K562 (cell line): ENCODE data around the gene CAMK2A. TPM values are rescaled to one million over a fixed set of nuclear protein-coding genes. Genes with fewer than 3 reads are reported as not detected.

Experiments used
- ARNT ChIP-seq, 2 experiments: fragments of 450-650 bp; IDR thresholded peaks; 2 replicates each; pipeline ENCODE4 v1.6.1; 2016; ENCODE audit warnings: mild to moderate bottlenecking in 1 of 2
- CAMTA2 ChIP-seq: fragments of 250-450 bp; sonication (Bioruptor Pico); conservative IDR thresholded peaks from 2 replicates; pipeline ENCODE4 v1.5.1; 2022
- CXXC5 ChIP-seq: fragments of 250-450 bp; sonication (Bioruptor Pico); IDR thresholded peaks from 2 replicates; pipeline ENCODE4 v1.8.0; 2022; ENCODE audit warnings: inconsistent platforms, mild to moderate bottlenecking, moderate library complexity
- FOXJ2 ChIP-seq: fragments of 200-800 bp; sonication (Bioruptor generic); IDR thresholded peaks from 2 replicates; pipeline ENCODE4 v1.6.1; 2016; ENCODE audit warnings: missing genetic modification characterization, missing compliant biosample characterization
- FOXK2 ChIP-seq, 2 experiments: fragments of 450-650 bp; IDR thresholded peaks in 1 of 2; conservative IDR thresholded peaks in 1 of 2; 2 replicates each; pipeline ENCODE4 v1.6.1; 2016; ENCODE audit warnings: low read depth in 2 of 2, mild to moderate bottlenecking in 1 of 2
- HDAC2 ChIP-seq: fragments of 450-650 bp; IDR thresholded peaks from 2 replicates; pipeline ENCODE4 v1.6.1; 2016; ENCODE audit warnings: mild to moderate bottlenecking
- HNRNPL ChIP-seq: fragments of 200-400 bp; formaldehyde crosslinking; IDR thresholded peaks from 2 replicates; pipeline ENCODE4 v1.6.1; 2017; ENCODE audit warnings: low read depth, mild to moderate bottlenecking, low read length
- MEIS2 ChIP-seq: fragments of 450-650 bp; IDR thresholded peaks from 2 replicates; pipeline ENCODE4 v1.6.1; 2014; ENCODE audit warnings: mild to moderate bottlenecking; ENCODE audit not compliant: partially characterized antibody
- PBX2 ChIP-seq, 2 experiments: IDR thresholded peaks in 1 of 2; conservative IDR thresholded peaks in 1 of 2; 2 replicates each; pipeline ENCODE4 v1.6.1; 2016; ENCODE audit warnings: low read depth in 2 of 2, mild to moderate bottlenecking in 1 of 2, missing compliant biosample characterization in 1 of 2, missing genetic modification characterization in 1 of 2, moderate library complexity in 1 of 2
- PKNOX1 ChIP-seq: fragments of 450-650 bp; IDR thresholded peaks from 2 replicates; pipeline ENCODE4 v1.6.1; 2016
- RFX7 ChIP-seq: fragments of 250-450 bp; sonication (Bioruptor Pico); IDR thresholded peaks from 2 replicates; pipeline ENCODE4 v1.5.1; 2021; ENCODE audit warnings: mild to moderate bottlenecking
- SRF ChIP-seq, 2 experiments: fragments of 250-450, 450-650 bp in 1 of 2; sonication (Bioruptor Pico) in 1 of 2; sonication (generic) in 1 of 2; formaldehyde crosslinking; IDR thresholded peaks; 2 replicates each; pipeline versions ENCODE4 v1.5.0 to v1.5.1; 2020 to 2022; ENCODE audit warnings: mild to moderate bottlenecking in 1 of 2, missing genetic modification reagents in 1 of 2
- SRSF1 ChIP-seq: fragments of 200-400 bp; formaldehyde crosslinking; IDR thresholded peaks from 2 replicates; pipeline ENCODE4 v1.6.1; 2017; ENCODE audit warnings: mild to moderate bottlenecking, low read depth, low read length, moderate library complexity
- STAG1 ChIP-seq: sonication (generic); formaldehyde crosslinking; IDR thresholded peaks from 2 replicates; pipeline ENCODE4 v1.5.0; 2020; ENCODE audit warnings: missing genetic modification reagents, borderline replicate concordance
- THRAP3 ChIP-seq: fragments of 450-650 bp; IDR thresholded peaks from 2 replicates; pipeline ENCODE4 v1.6.1; 2016; ENCODE audit warnings: mild to moderate bottlenecking, inconsistent platforms, borderline replicate concordance
- ZNF143 ChIP-seq: sonication (generic); formaldehyde crosslinking; IDR thresholded peaks from 2 replicates; pipeline ENCODE4 v1.9.0; 2022; ENCODE audit warnings: mild to moderate bottlenecking, missing genetic modification reagents
- ZNF589 ChIP-seq: fragments of 200-800 bp; sonication (Bioruptor generic); IDR thresholded peaks from 2 replicates; pipeline ENCODE4 v1.6.1; 2016; ENCODE audit warnings: low read depth, missing genetic modification characterization, missing compliant biosample characterization
- ZNF764 ChIP-seq: fragments of 250-450 bp; sonication (Bioruptor Pico); IDR thresholded peaks from 2 replicates; pipeline ENCODE4 v1.4.0; 2020; ENCODE audit warnings: low read depth, mild to moderate bottlenecking, moderate library complexity
- polyA plus RNA-seq, 8 experiments: library from polyadenylated mRNA; depleted of rRNA in 4 of 8; stranded (reverse) in 5 of 8; unstranded in 3 of 8; fragments of >200 nt; fragmentation: Nextera tagmentation in 2 of 8; fragmentation: Illumina TruSeq in 1 of 8; extraction: Ambion mirVana in 2 of 8; extraction: Trizol in 1 of 8; gene quantifications; 2 replicates each; pipeline versions ENCODE4 v1.2.1 to v1.2.3, GENCODE V29; 2011 to 2014; ENCODE audit warnings: inconsistent platforms in 1 of 8, missing spikeins in 1 of 8
- total RNA-seq, 7 experiments: library from RNA; depleted of rRNA in 6 of 7; stranded (reverse); fragments of >200 nt in 6 of 7; fragmentation: Illumina TruSeq in 2 of 7; extraction: Trizol in 2 of 7; gene quantifications; 2 replicates each; pipeline versions ENCODE4 v1.2.1 to v1.2.3, GENCODE V29; 2011 to 2021; ENCODE audit warnings: low replicate concordance in 1 of 7
- TF ChIP-seq, protein P1 (sequence below): conservative IDR thresholded peaks from 2 replicates; pipeline ENCODE4 v1.6.1; 2011; ENCODE audit warnings: low read depth, mild to moderate bottlenecking, low read length; ENCODE audit not compliant: control insufficient read depth
- TF ChIP-seq, protein P2 (sequence below), 2 experiments: fragments of 450-650 bp; IDR thresholded peaks; 2 replicates each; pipeline ENCODE4 v1.6.1; 2018; ENCODE audit warnings: mild to moderate bottlenecking in 2 of 2, low read depth in 1 of 2; ENCODE audit not compliant: partially characterized antibody in 2 of 2

CAMK2A gene
- total and polyA plus RNA-seq, 9 of the 15 experiments (the other 6 are each of a cell fraction or from before 2014, with no cell fraction given) = 0.01 to 0.18 (median 0.04) TPM; not detected in 6

DNA sequence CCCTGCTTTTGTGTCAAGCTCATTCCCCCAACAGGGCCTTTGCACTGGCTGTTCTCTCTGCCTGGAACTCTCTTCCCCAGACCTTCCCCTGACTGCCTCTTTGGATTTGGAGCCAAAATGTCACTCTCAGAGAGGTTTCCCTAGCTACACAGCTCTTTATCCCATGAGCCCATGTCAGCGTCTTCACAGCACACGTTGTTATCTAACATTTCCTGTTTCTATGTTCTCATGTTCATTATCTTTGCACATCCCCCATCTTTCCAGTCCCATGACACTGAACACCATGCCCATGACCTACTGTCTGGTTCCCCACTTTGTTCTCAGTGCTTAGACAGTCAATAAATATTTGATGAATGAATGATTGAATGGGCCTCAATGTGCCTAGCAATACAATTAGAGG, 39.5 kb upstream of the CAMK2A start (continued):
- TF ChIP-seq PBX2 (CRISPR knock-in tag; IDR thresholded peaks at IDR 0.05; ENCODE audit: low read depth) (no peak), PBX2 (tag; conservative IDR thresholded peaks at IDR 0.05; ENCODE audit: low read depth) (peak; percentile 23; the same call in 1 of the 2 replicates), RFX7 (CRISPR knock-in tag) (no peak), MEIS2 (no peak), FOXJ2 (tag) (peak; percentile 41; the same call in 1 of the 2 replicates), HNRNPL (no peak), SRF (CRISPR knock-in tag; IDR thresholded peaks at IDR 0.05) (no peak), ZNF143 (CRISPR knock-in tag) (no peak), FOXK2 (conservative IDR thresholded peaks at IDR 0.05 in 1 of 2, IDR thresholded peaks at IDR 0.05 in 1 of 2; ENCODE audit: low read depth in 2 of 2) (0 out of 4 replicates have a peak, but pooled peaks of 1 of the 2 experiments have one; percentile 14), CXXC5 (CRISPR knock-in tag) (no peak), HDAC2 (no peak), CAMTA2 (CRISPR knock-in tag) (no peak), STAG1 (CRISPR knock-in tag) (no peak), THRAP3 (no peak), ZNF589 (CRISPR knock-in tag) (peak; percentile 40; the same call in 1 of the 2 replicates), SRSF1 (no peak), ZNF764 (CRISPR knock-in tag) (no peak), ARNT (IDR thresholded peaks at IDR 0.05) (no peak), PKNOX1 (peak; percentile 57; the same call in 1 of the 2 replicates)
- TF ChIP-seq, protein P1, sequence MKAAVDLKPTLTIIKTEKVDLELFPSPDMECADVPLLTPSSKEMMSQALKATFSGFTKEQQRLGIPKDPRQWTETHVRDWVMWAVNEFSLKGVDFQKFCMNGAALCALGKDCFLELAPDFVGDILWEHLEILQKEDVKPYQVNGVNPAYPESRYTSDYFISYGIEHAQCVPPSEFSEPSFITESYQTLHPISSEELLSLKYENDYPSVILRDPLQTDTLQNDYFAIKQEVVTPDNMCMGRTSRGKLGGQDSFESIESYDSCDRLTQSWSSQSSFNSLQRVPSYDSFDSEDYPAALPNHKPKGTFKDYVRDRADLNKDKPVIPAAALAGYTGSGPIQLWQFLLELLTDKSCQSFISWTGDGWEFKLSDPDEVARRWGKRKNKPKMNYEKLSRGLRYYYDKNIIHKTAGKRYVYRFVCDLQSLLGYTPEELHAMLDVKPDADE = no peak
- TF ChIP-seq, protein P2, sequence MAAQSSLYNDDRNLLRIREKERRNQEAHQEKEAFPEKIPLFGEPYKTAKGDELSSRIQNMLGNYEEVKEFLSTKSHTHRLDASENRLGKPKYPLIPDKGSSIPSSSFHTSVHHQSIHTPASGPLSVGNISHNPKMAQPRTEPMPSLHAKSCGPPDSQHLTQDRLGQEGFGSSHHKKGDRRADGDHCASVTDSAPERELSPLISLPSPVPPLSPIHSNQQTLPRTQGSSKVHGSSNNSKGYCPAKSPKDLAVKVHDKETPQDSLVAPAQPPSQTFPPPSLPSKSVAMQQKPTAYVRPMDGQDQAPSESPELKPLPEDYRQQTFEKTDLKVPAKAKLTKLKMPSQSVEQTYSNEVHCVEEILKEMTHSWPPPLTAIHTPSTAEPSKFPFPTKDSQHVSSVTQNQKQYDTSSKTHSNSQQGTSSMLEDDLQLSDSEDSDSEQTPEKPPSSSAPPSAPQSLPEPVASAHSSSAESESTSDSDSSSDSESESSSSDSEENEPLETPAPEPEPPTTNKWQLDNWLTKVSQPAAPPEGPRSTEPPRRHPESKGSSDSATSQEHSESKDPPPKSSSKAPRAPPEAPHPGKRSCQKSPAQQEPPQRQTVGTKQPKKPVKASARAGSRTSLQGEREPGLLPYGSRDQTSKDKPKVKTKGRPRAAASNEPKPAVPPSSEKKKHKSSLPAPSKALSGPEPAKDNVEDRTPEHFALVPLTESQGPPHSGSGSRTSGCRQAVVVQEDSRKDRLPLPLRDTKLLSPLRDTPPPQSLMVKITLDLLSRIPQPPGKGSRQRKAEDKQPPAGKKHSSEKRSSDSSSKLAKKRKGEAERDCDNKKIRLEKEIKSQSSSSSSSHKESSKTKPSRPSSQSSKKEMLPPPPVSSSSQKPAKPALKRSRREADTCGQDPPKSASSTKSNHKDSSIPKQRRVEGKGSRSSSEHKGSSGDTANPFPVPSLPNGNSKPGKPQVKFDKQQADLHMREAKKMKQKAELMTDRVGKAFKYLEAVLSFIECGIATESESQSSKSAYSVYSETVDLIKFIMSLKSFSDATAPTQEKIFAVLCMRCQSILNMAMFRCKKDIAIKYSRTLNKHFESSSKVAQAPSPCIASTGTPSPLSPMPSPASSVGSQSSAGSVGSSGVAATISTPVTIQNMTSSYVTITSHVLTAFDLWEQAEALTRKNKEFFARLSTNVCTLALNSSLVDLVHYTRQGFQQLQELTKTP (IDR thresholded peaks at IDR 0.05; ENCODE audit: low read depth in 1 of 2, partially characterized antibody in 2 of 2) = no peak
